RWPE1 (cell line): Measurements from ENCODE around the gene CHN2.

Experiments used
- CTCF ChIA-PET: fragments of 350-600 bp; sonication (Branson Sonifier 250); formaldehyde crosslinking; extraction: SDS; loops from one replicate; lab custom pipeline; 2021; lab: Yijun Ruan, JAX
- POLR2A ChIA-PET: fragments of 400-600 bp; formaldehyde crosslinking; extraction: SDS; loops from one replicate; lab custom pipeline; 2020; ENCODE audit warnings: antibody characterized with exemption; ENCODE audit not compliant: low non-redundant PET; lab: Yijun Ruan, JAX
- DNase-seq: peaks from one replicate; pipeline ENCODE4 v3.0.0; 2012; ENCODE audit warnings: low spot score
- H3K27ac ChIP-seq: fragments of 450-650 bp; 2 replicates; pipeline ENCODE4 v1.5.1; 2017
- CTCF ChIP-seq: fragments of 450-650 bp; conservative IDR thresholded peaks from 2 replicates; pipeline ENCODE4 v1.5.1; 2017; ENCODE audit warnings: low read depth, mild to moderate bottlenecking

The CHN2 gene

GRCh38 chr7:29494350-29494749 is 299.8 kb downstream of the CHN2 start:
- TF ChIP-seq CTCF = no peak
- CTCF ChIA-PET = interaction anchor here (0.6 kb wide), 1 partner anchor 1474 kb away, joined by 3 read pairs; no protein-coding TSS in a partner anchor
- POLR2A ChIA-PET = no interaction called here
- DNase-seq = no peak
- no peak overlapping the region for H3K27ac ChIP-seq

- no peak for DNase-seq
- no peak overlapping the region for H3K27ac ChIP-seq
- ChIA-PET POLR2A (no interaction called here), CTCF (no interaction called here)
- TF ChIP-seq CTCF = no peak
These were observed 301.1 kb downstream of the CHN2 start for GRCh38 chr7:29495653-29496052.

- H3K27ac ChIP-seq = no peak overlapping the region
- no peak for TF ChIP-seq CTCF
- ChIA-PET POLR2A (no interaction called here), CTCF (interaction anchor here (0.6 kb wide), 1 partner anchor 28 kb away, joined by 4 read pairs; no protein-coding TSS in a partner anchor)
- no peak for DNase-seq
These were observed 301.9 kb downstream of the CHN2 start for GRCh38 chr7:29496355-29497020.

- TF ChIP-seq CTCF = no peak
- H3K27ac ChIP-seq = no peak overlapping the region
- ChIA-PET POLR2A (no interaction called here), CTCF (no interaction called here)
- no peak for DNase-seq
These were observed 305.4 kb downstream of the CHN2 start for GRCh38 chr7:29499932-29500331.

GRCh38 chr7:29500719-29501118 is 306.1 kb downstream of the CHN2 start:
- TF ChIP-seq CTCF = no peak
- H3K27ac ChIP-seq = no peak overlapping the region
- ChIA-PET POLR2A (no interaction called here), CTCF (no interaction called here)
- DNase-seq = no peak

- DNase-seq = no peak
- TF ChIP-seq CTCF = no peak
- H3K27ac ChIP-seq = no peak overlapping the region
- ChIA-PET CTCF (no interaction called here), POLR2A (no interaction called here)
These were observed 307.6 kb downstream of the CHN2 start for GRCh38 chr7:29502133-29502532.
